ENCODE data around the gene TMEM233.
A peak's percentile ranks its signal among the peaks of the same experiment; 100 is the strongest.

Gene TMEM233

DNA sequence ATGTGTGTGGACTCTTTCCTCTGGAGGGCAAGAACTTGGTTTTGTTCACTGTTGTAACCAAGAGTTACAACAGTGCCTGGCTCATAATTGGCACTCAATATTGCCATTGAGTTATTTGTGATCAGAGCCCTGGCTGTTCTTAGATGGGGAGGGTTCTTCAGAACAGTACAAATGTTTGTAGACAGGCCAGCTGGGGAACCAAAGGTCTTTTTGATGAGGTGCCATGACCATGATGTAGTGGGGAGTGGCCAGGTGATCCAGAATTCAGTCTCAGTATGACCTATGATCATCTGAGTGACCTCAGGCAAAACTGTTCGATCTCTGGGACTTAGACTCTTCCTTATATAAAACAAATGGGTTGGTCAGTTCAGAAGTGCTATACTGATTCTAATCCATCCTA lies 71.1 kb downstream of the TMEM233 start:
- in situ Hi-C loops (cut with HindIII; ENCODE audit: low pct_ligation_motif_present, low sequenced_read_pairs), result no loop called here
- H3K27me3 ChIP-seq (replicated peaks), result no peaks in the 10 kb centered on the region
- H3K27ac ChIP-seq, result no peak overlapping the region
- no peaks in the 10 kb centered on the region for H3K36me3 ChIP-seq (replicated peaks)
- no peak for DNase-seq
- no peak overlapping the region for H3K4me3 ChIP-seq (ENCODE audit: low read depth, low read length)
- TF ChIP-seq, protein P1, sequence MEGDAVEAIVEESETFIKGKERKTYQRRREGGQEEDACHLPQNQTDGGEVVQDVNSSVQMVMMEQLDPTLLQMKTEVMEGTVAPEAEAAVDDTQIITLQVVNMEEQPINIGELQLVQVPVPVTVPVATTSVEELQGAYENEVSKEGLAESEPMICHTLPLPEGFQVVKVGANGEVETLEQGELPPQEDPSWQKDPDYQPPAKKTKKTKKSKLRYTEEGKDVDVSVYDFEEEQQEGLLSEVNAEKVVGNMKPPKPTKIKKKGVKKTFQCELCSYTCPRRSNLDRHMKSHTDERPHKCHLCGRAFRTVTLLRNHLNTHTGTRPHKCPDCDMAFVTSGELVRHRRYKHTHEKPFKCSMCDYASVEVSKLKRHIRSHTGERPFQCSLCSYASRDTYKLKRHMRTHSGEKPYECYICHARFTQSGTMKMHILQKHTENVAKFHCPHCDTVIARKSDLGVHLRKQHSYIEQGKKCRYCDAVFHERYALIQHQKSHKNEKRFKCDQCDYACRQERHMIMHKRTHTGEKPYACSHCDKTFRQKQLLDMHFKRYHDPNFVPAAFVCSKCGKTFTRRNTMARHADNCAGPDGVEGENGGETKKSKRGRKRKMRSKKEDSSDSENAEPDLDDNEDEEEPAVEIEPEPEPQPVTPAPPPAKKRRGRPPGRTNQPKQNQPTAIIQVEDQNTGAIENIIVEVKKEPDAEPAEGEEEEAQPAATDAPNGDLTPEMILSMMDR (IDR thresholded peaks at IDR 0.05; ENCODE audit: low read depth, low read length, missing control alignments), result no peak

DNA sequence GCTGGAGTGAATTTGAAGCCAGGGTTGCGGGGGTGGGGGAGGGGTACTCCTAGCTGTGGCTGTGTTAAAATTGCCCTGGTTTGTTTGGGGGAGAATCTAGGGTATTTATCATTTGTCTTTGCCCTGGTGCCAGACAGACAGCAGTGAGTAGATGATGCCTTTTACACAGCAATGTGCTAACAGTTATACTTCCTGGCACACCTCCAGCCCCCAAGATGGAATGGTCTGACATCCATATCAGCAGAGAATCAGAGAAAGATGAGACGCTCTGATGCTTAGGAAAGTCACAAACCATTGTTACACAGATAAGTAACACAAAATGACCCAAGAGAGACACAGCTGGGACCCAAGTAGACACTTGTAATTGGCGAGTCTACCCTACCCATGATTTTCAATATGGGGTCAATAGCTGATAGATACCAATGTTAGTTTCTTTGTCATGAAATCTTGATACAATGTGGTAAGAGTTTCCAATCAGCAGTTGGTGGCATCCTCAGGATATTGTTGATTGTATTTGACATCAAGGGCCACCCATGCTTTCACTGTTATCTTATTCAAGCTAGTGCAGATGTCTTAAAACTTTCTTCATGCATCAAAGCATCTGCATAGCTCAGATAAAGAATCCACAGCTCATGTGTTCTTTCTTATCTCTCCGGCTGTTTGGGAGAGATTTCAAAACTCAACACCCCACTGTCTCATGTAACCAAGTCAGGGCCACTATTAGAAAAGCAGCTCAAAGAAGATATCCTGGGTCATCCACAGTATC lies 71.8 kb downstream of the TMEM233 start:
- no peak for DNase-seq
- TF ChIP-seq, protein P1 (IDR thresholded peaks at IDR 0.05; ENCODE audit: low read depth, low read length, missing control alignments), result no peak
- in situ Hi-C loops (cut with HindIII; ENCODE audit: low pct_ligation_motif_present, low sequenced_read_pairs), result no loop called here
- Histone ChIP-seq H3K27ac (no peak overlapping the region), H3K27me3 (replicated peaks) (no peaks in the 10 kb centered on the region), H3K36me3 (replicated peaks) (no peaks in the 10 kb centered on the region), H3K4me3 (ENCODE audit: low read depth, low read length) (no peak overlapping the region)

DNA sequence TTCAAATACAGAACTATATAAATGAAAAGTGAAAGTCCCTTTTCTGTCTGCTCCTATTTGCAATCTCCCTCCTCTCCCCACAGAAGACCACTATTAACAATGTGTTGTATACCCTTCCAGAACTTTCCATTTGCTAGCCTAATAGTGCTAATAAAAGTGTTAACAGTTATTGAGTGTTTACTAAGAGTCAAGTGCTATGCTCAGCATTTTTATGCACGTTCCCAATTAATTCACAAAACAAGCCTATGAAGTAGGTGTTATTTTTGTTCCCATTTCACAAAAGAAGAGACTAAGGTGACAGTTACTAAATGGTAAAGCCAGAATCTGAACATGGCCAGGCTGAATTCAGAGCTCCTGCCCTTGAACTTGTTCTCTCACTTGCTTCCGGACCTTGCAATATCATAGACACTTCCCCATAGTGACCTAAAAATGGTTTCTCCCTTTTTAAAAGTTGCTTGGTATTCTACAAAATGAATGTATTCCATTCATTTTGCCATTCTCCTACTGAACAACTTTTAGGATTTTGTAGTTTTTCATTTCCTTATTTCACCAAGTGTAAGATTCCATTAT lies 72.7 kb downstream of the TMEM233 start:
- DNase-seq, result no peak
- no peak overlapping the region for H3K27ac ChIP-seq
- TF ChIP-seq, protein P1 (IDR thresholded peaks at IDR 0.05; ENCODE audit: low read depth, low read length, missing control alignments), result no peak
- H3K27me3 ChIP-seq (replicated peaks), result no peaks in the 10 kb centered on the region
- peaks cover 1% of the 10 kb centered on the region for H3K36me3 ChIP-seq (replicated peaks)
- in situ Hi-C loops (cut with HindIII; ENCODE audit: low pct_ligation_motif_present, low sequenced_read_pairs), result no loop called here
- no peak overlapping the region for H3K4me3 ChIP-seq (ENCODE audit: low read depth, low read length)

DNA sequence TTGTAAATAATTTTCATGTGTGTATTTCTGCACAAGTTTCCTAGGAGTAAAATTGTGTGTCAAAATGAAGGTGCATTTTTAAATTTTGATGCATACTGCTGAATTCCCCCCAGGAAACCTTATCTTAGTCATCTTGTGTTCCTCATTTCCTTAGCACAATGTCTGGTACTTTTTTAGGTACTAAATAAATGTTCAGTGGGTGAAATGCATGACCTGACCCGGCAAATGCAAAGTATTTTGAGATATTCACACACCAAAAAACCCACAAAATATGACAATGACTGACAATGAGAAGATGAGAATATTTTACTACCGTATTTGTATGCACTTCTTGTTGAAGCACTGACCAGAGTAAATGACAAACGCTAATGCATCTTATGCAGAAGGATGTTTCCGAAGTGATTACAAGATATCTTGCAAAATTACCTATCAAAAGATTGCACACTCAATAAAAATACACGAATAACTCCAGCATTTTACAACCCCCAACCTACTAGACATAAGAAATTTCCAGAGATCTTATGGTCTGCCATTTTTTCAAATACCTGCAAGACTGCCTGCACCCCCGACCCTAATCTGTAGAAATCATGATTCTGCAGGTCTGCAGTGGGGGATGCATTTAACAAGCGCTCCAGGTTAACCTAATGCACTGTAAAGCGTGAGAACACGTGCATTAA lies 73.5 kb downstream of the TMEM233 start:
- in situ Hi-C loops (cut with HindIII; ENCODE audit: low pct_ligation_motif_present, low sequenced_read_pairs), result no loop called here

DNA sequence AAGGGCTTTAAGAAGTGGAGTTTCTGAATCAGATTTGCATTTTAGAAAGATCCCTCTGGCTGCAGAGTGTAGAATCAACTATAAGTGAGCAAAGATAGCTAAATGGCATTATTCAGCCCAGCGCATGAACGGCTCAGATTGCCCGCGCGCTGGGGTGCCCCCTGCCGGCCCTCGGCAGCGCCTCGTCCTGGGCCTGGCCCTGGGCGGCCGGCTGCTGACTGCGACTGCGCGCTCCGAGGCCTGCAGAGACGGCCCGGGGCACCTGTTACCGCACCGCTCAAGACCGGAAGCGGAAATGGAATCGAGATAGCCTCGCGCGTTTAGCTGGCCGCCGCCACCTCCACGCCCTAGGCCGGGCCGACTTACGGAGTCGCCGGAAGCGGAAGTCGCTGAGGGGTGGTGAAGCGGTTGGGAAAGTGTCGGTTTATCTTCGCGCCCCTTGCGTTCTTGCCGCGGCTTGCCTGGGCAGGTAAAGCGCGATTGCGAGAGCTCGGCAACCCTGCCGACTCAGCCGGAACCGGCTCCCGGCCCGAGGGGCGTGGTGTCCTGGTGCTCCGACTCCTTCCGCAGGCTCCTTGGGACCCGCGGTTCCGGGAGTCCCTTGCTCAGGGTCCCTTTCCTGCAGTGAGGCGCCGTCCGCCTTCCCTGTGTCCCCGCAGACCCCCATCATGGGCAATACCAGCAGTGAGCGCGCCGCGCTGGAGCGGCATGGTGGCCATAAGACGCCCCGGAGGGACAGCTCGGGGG lies 74.2 kb downstream of the TMEM233 start, which contains the start of gene PRKAB1:
Gene PRKAB1 (plus strand): TSS at position 557 of the 747 bp plus-strand sequence. CDS start 112 bp downstream, at position 669.
- Histone ChIP-seq H3K27ac (peak within 1 kb of the TSS; percentile 65), H3K27me3 (replicated peaks) (no peaks in the 10 kb centered on the region), H3K36me3 (replicated peaks) (peaks cover 6% of the 10 kb centered on the region), H3K4me3 (ENCODE audit: low read depth, low read length) (peak within 1 kb of the TSS; percentile 98)
- DNase-seq, result peak; percentile 95
- in situ Hi-C loops (cut with HindIII; ENCODE audit: low pct_ligation_motif_present, low sequenced_read_pairs), result no loop called here
- TF ChIP-seq, protein P1 (IDR thresholded peaks at IDR 0.05; ENCODE audit: low read depth, low read length, missing control alignments), result peak; percentile 73

More for the DNA sequence above, 73.5 kb downstream of the TMEM233 start:
- peaks cover 2% of the 10 kb centered on the region for H3K36me3 ChIP-seq (replicated peaks)
- TF ChIP-seq, protein P1 (IDR thresholded peaks at IDR 0.05; ENCODE audit: low read depth, low read length, missing control alignments), result no peak
- no peak for DNase-seq
- no peak overlapping the region for H3K27ac ChIP-seq
- H3K27me3 ChIP-seq (replicated peaks), result no peaks in the 10 kb centered on the region
- peak overlapping the region; percentile 98 for H3K4me3 ChIP-seq (ENCODE audit: low read depth, low read length)

Data from brain microvascular endothelial cell (primary cell).